GM18511 (cell line): Measurements from ENCODE around the gene TEKT1.

Experiments used
- ATAC-seq: cut with Tn5 transposase; IDR thresholded peaks from one replicate; pipeline ENCODE4 v1.9.1; 2021; ENCODE audit warnings: mild to moderate bottlenecking, moderate library complexity; ENCODE audit not compliant: unreplicated experiment

TEKT1 gene

DNA sequence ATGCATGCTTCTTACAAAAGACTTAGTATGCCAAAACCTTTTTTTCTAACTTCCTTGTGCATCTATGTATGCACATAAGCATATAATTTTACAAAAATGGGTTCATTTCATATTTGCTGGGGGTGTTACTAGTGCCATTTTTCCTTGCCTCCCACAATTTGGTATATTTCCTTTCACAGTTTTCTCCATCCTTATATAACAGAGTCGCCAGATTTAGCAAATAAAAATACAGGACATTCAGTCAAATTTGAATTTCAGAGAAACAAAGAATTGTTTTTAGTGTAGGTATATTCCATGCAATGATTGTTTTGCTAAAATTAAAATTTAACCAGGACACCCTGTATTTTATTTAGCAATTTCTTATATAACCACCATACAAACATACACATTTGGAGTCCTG lies 59.5 kb downstream of the TEKT1 start:
- no peak for ATAC-seq

DNA sequence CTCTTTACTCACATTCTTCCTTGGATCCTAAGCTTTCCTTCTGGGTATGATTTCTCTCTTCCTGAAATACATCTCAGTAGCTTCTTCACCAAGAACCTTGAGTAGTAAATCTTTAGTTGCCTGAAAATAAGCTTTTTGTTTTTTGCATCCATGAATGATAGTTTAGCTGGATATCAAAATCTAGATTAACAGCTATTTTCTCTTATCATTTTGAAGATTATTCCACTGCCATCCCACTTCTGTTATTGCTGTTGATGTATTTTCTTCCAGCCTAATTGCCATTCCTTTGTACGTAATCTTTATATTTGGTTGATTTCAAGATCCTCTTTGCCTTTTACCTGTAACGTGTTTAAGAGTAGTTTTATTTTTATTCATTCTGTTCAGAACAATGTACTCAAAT lies 63.1 kb downstream of the TEKT1 start:
- no peak for ATAC-seq

DNA sequence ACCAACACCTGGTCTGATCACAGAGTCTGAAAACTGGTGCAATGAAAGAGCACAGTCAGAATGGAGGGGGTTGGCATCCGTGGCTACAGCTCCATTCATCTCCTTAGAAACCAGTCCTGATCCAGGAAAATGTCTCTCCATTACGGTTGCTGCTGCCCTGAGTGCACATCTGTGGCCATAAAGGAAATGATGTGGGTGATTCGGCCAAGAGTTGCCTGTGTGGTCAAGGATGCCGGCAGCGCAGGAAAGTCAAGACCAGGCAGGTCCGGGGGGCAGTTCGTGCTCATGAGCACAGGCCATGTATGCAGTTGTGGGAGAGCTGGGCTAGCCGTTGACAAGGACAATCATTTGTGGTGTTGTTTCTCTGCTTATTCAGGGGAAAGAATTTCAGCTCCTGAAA lies 69.8 kb downstream of the TEKT1 start:
- ATAC-seq, result no peak

DNA sequence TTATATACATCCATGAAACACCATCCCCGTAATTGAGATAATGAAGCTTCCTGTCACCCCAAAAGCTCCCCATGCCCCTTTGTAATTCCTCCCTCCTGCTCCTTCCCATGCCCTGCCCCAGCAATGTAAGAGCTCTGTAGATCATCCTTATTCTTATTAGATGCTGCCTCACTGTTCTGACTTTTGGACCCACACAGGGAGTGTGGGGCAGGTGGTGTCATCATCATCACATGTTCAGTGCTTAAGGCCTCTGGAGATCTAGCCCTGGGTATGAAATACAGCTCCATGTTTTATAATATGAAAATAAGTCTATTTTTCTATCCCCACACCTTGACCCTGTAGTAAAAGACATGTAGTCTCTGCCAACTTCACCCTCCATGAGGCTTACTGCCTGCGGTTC lies 73.8 kb downstream of the TEKT1 start:
- no peak for ATAC-seq

DNA sequence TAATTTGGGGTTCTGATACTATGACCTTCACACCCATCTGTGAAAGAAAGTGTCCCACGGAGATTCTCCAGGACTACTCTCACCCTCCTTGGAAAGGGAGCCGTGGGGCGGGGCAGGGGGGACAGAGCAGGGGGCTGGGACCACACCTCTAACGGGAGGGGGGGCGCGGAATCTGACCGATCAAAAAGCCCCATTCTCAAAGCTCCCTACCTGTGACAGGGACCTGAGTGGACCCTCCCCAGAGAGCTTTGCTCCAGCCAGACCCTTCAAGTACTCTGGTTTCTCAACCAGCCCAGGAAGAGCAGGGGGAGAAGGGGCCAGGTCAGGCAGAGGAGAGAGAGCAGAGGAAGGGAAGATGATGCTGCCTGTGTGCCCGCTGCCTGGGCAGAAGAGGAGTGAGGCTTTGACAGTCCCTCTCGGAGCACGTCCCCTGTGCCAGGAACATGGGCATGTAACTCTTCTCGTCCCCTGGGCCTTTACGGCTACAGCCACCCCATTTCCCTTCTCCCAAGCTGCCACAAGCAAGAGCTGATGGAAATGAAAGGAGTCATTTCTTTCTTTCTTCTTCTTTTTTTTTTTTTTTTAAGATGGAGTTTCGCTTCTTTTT lies 75.0 kb downstream of the TEKT1 start:
- no peak for ATAC-seq

DNA sequence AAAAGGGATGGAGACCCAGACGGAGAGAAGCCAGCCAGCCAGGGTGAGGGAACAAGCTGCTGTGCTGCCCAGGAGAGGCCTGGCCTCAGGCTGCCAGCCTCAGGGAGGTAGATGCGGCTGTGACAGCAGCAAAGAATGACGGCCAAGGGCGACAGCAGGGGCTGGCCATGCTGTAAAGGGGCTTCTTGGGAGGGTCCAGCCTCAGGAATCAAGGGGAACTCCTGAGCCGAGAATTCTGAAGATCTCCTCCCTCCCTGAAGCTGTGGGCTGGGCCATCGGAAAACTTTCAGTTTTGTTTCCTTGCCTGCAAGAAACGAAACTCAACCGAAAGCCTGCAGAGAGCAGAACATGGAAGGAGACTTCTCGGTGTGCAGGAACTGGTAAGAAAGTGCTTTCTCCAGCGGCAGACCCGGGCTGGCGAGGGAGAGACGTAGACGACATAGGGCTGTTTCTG lies 75.8 kb downstream of the TEKT1 start, which contains the start of gene XAF1:
Gene XAF1, plus strand, starts transcription at position 316 of the 454 bp plus-strand sequence. Its CDS starts 33 bp downstream, at position 349.
- ATAC-seq, result no peak

DNA sequence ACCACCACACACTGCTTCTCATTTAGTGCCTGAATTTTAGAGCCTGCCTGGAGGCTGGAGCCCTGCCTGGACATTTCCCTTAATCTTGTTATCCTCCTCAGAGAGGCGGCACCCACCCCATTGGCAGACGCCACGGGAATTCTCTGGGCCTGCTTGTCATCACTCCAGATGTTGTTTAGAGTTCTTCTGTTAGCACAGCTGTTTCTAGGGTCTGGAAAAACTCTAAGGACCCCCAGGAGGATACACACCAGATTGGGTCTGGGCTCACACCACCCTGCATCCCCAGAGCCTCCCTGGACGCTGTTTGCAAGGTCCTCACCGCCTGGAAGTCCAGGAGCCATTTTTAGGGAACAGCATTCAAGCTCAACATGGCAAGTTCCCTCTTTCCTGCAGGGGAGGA lies 76.2 kb downstream of the TEKT1 start:
- ATAC-seq, result no peak

DNA sequence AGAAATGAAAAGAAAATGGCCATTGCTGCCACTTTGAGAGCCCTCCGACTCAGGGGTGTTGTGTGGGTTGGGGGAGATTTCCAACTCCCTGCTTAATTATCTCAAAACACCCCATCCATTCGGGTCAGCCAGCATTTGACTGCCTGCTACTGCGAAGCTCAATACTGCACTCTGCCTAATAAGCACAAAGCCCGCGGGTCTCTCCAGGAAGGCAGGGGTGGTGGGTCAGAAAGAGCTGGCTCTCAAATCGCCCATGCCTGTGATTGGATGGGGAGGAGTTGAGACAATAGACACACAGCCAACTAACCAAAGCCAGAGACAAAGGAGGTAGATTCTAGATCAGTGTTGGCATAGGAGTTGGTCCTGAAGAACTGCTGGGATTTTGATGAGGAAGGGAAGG lies 78.0 kb downstream of the TEKT1 start:
- ATAC-seq, result no peak

DNA sequence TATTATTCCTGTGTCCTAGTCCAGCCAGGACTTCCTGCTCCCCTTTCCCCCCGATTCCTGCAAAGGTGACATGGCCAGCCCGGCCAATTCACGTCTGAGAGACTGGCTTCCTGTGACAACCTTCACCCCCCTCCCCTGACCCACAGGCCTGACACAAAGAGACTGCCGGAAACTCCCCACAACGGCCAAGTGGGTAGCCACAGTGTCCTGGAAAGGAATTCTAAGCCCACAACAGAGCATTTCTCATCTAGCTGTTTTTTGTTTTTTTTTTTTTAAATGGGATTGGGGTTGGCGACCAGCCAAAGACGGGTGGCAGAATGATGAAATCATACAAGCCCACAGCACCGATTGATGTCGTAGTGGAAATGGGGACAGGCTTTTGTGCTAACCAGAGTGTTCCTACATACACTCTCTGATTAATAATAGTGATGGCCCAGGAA lies 78.5 kb downstream of the TEKT1 start:
- ATAC-seq, result no peak

DNA sequence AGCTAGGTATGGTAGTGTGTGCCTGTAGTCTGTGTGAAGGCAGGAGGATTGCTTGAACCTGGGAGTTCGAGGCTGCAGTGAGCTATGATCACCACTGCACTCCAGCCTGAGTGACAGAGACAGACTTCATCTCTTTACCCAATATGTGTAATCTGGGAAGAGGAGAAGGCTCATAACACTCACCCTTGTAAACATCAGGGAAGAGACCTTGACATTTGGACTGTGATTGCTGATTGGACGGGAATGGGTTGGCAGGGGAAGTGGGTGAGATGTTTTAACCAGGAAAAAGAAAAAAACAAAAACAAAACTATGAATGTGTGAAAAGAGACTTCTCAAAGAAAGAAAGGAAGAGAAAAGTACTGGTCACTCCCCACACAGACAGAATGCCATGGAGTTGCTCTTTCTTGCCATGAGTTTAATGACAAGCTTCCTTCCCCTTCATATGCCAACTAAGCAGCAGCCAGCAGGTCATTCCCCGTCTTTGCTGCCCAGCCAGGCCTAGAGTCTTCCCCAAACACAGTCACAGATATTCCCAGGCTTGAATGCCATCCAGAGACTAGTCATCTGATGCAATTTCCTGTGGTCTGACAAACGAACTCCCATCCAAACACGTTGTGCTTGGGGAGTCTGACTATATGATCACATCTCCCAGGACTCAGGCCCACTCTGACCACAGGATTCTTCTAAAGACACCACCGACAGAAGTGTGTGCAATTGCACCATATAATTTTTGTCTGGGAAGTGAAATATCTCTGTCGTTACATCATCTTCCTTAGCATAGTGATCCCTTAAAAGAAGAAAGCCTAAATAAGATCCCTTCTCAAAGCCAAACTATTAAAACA lies 79.2 kb downstream of the TEKT1 start:
- no peak for ATAC-seq

DNA sequence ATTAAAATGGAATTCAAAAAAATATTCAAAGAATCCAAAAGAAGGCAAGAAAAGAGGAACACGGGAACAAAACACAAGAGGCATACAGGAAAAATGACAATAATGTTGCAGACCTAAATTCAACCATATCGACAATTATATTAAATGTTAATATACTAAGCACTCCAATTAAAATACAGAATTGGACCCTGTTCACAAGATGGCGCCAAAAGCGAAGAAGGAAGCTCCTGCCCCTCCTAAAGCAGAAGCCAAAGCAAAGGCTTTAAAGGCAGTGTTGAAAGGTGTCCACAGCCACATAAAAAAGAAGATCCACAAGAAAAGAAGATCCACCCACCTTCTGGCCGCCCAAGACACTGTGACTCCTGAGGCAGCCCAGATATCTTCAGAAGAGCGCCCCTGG lies 82.0 kb downstream of the TEKT1 start:
- ATAC-seq, result no peak

DNA sequence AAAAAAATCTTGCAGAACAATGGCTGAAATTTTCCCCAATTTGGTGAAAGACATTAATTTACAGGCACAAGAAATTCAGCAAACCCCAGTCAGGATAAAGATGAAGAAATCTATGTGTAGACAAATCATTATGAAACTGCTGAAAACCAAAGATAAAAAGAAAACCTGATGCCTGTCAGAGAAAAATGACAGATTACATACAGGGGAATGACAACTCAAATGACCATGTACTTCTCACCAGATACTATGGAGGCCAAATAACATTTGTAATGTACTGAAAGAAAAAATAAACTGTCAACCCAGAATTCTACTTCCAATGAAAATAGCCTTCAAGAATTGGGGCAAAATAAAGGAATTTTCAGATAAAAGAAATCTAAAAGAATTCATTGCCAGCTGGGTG lies 82.9 kb downstream of the TEKT1 start:
- no peak for ATAC-seq
